A673 (cell line): ENCODE data around the gene CHMP1A.

ENCODE experiments used
- CTCF ChIP-seq: fragments of 300-800, 200-600 bp; sonication (generic); conservative IDR thresholded peaks from 2 replicates; pipeline ENCODE4 v1.5.1; 2017; ENCODE audit warnings: low read depth, mild to moderate bottlenecking, antibody characterized with exemption, low read length, moderate library complexity, mixed read lengths
- EZH2 ChIP-seq: fragments of 200-600 bp; sonication (generic); IDR thresholded peaks from 2 replicates; pipeline ENCODE4 v1.6.1; 2017; ENCODE audit warnings: borderline replicate concordance, low read depth, mild to moderate bottlenecking, mixed read lengths, antibody characterized with exemption, low read length; ENCODE audit not compliant: poor library complexity, severe bottlenecking

- TF ChIP-seq CTCF, result no peak
- TF ChIP-seq EZH2, result no peak
Measured at GRCh38 chr16:89629827-89630610, 27.5 kb downstream of the CHMP1A start.
